SK-N-SH treated with all-trans-retinoic acid at 6 μM for 48 hours (cell line): ENCODE measurements around the gene UST.

ENCODE experiments used
- ARNTL ChIP-seq: fragments of 450-650 bp; formaldehyde crosslinking; IDR thresholded peaks from 2 replicates; pipeline ENCODE4 v1.5.0; 2020; ENCODE audit warnings: low read depth, mild to moderate bottlenecking, moderate library complexity, borderline replicate concordance
- BACH2 ChIP-seq: fragments of 250-450 bp; sonication (Bioruptor Pico); IDR thresholded peaks from 2 replicates; pipeline ENCODE4 v1.9.0; 2021; ENCODE audit warnings: mild to moderate bottlenecking, borderline replicate concordance
- CREB5 ChIP-seq: fragments of 250-450 bp; sonication (Bioruptor Pico); IDR thresholded peaks from 2 replicates; pipeline ENCODE4 v1.5.1; 2020; ENCODE audit warnings: low read depth, mild to moderate bottlenecking, moderate library complexity
- CSRNP3 ChIP-seq: fragments of 250-450 bp; sonication (Bioruptor Pico); IDR thresholded peaks from 2 replicates; pipeline ENCODE4 v1.5.1; 2021; ENCODE audit warnings: mild to moderate bottlenecking, moderate library complexity
- GLIS3 ChIP-seq: fragments of 250-450 bp; sonication (Bioruptor Pico); IDR thresholded peaks from 2 replicates; pipeline ENCODE4 v1.5.0; 2020; ENCODE audit warnings: mild to moderate bottlenecking, moderate library complexity
- OSR1 ChIP-seq: fragments of 250-450 bp; sonication (Bioruptor Pico); IDR thresholded peaks from 2 replicates; pipeline ENCODE4 v1.8.0; 2022; ENCODE audit warnings: moderate library complexity, mild to moderate bottlenecking, inconsistent platforms
- PATZ1 ChIP-seq: fragments of 250-450 bp; sonication (Bioruptor Pico); IDR thresholded peaks from 2 replicates; pipeline ENCODE4 v1.8.0; 2020; ENCODE audit warnings: mild to moderate bottlenecking, moderate library complexity, borderline replicate concordance
- POU6F1 ChIP-seq: fragments of 250-450 bp; sonication (Bioruptor Pico); IDR thresholded peaks from 2 replicates; pipeline ENCODE4 v1.8.0; 2021; ENCODE audit warnings: low read depth, mild to moderate bottlenecking, moderate library complexity, borderline replicate concordance
- RARB ChIP-seq: fragments of 250-450 bp; sonication (Bioruptor Pico); IDR thresholded peaks from 2 replicates; pipeline ENCODE4 v1.8.0; 2021; ENCODE audit warnings: mild to moderate bottlenecking, moderate library complexity
- TCF4 ChIP-seq: fragments of 250-450 bp; sonication (Bioruptor Pico); IDR thresholded peaks from 2 replicates; pipeline ENCODE4 v1.8.0; 2021; ENCODE audit warnings: mild to moderate bottlenecking, moderate library complexity, borderline replicate concordance
- TSHZ2 ChIP-seq: fragments of 250-450 bp; sonication (Bioruptor Pico); IDR thresholded peaks from 2 replicates; pipeline ENCODE4 v1.5.0; 2020; ENCODE audit warnings: mild to moderate bottlenecking, moderate library complexity
- ZFP3 ChIP-seq: fragments of 250-450 bp; sonication (Bioruptor Pico); IDR thresholded peaks from 2 replicates; pipeline ENCODE4 v1.5.0; 2020; ENCODE audit warnings: mild to moderate bottlenecking, moderate library complexity
- ZNF70 ChIP-seq: fragments of 450-650 bp; formaldehyde crosslinking; IDR thresholded peaks from 2 replicates; pipeline ENCODE4 v1.5.0; 2020; ENCODE audit warnings: mild to moderate bottlenecking, moderate library complexity

GRCh38 chr6:148845464-148845863 is 98.6 kb downstream of the UST start:
- TF ChIP-seq CREB5 (no peak), BACH2 (CRISPR knock-in tag) (no peak), ARNTL (CRISPR knock-in tag) (no peak), ZNF70 (CRISPR knock-in tag) (no peak), PATZ1 (CRISPR knock-in tag) (no peak), OSR1 (CRISPR knock-in tag) (no peak), RARB (no peak), POU6F1 (no peak), GLIS3 (CRISPR knock-in tag) (no peak), ZFP3 (CRISPR knock-in tag) (no peak), TSHZ2 (CRISPR knock-in tag) (no peak), CSRNP3 (CRISPR knock-in tag) (no peak), TCF4 (no peak)
